ENCODE measurements around the gene MSL1.
"Not testable (repeated sequence)": the region's sequence is repeated elsewhere in the genome, so short reads cannot be mapped to it uniquely, and the experiment has no call there.

Gene MSL1

GRCh38 chr17:40139566-40140058, 17.8 kb downstream of the MSL1 start:
- no peak for DNase-seq

- DNase-seq = not testable (repeated sequence)
These were observed 21.4 kb downstream of the MSL1 start for GRCh38 chr17:40143166-40143565.

GRCh38 chr17:40145476-40145875, 23.7 kb downstream of the MSL1 start:
- DNase-seq = no peak

GRCh38 chr17:40148527-40148926, 26.8 kb downstream of the MSL1 start:
- no peak for DNase-seq

- DNase-seq = no peak
These were observed 28.5 kb downstream of the MSL1 start for GRCh38 chr17:40150276-40150675.

GRCh38 chr17:40151414-40151963, 29.7 kb downstream of the MSL1 start:
- DNase-seq = no peak

- DNase-seq = no peak
These were observed 31.9 kb downstream of the MSL1 start for GRCh38 chr17:40153603-40154236.

GRCh38 chr17:40157973-40158372, 36.2 kb downstream of the MSL1 start:
- DNase-seq = no peak

- DNase-seq = no peak
These were observed 36.8 kb downstream of the MSL1 start for GRCh38 chr17:40158438-40159013.

- DNase-seq = no peak
These were observed 37.7 kb downstream of the MSL1 start for GRCh38 chr17:40159456-40159855.

- DNase-seq = no peak
These were observed 46.0 kb downstream of the MSL1 start for GRCh38 chr17:40167685-40168261.

- no peak for DNase-seq
These were observed 46.6 kb downstream of the MSL1 start for GRCh38 chr17:40168262-40168832.

- no peak for DNase-seq
These were observed 48.6 kb downstream of the MSL1 start for GRCh38 chr17:40170325-40170724.

- no peak for DNase-seq
These were observed 50.0 kb downstream of the MSL1 start for GRCh38 chr17:40171750-40172149.

GRCh38 chr17:40173091-40173777, 51.5 kb downstream of the MSL1 start:
- no peak for DNase-seq

GRCh38 chr17:40173778-40174135, 52.0 kb downstream of the MSL1 start:
- DNase-seq = no peak

GRCh38 chr17:40174514-40174913, 52.7 kb downstream of the MSL1 start:
- DNase-seq = no peak

GRCh38 chr17:40175928-40176753, 54.4 kb downstream of the MSL1 start:
- no peak for DNase-seq

GRCh38 chr17:40176754-40177110, 55.0 kb downstream of the MSL1 start:
- DNase-seq = no peak

- peak; percentile 78 for DNase-seq
These were observed 55.6 kb downstream of the MSL1 start, which contains the start of gene RAPGEFL1 for GRCh38 chr17:40177275-40177874. TSS of gene RAPGEFL1 (plus strand) at chr17:40177470. CDS start at chr17:40177862, 392 bp downstream.

GRCh38 chr17:40178021-40178601, 56.3 kb downstream of the MSL1 start:
- DNase-seq = no peak

Data from activated effector memory CD4-positive, alpha-beta T cell treated with Interleukin-2 at 50 U/mL for 16 hours (primary cell).